ENCODE data around the gene RCVRN.

Gene RCVRN

GRCh38 chr17:9934331-9934730 lies 29.3 kb upstream of the RCVRN start:
- DNase-seq (ENCODE audit: low read depth) = no peak
- H3K4me3 ChIP-seq (replicated peaks; ENCODE audit: low read depth, low read length) = no peak overlapping the region
- TF ChIP-seq CTCF (IDR thresholded peaks at IDR 0.05; ENCODE audit: low read length, missing control alignments) = no peak

DNA sequence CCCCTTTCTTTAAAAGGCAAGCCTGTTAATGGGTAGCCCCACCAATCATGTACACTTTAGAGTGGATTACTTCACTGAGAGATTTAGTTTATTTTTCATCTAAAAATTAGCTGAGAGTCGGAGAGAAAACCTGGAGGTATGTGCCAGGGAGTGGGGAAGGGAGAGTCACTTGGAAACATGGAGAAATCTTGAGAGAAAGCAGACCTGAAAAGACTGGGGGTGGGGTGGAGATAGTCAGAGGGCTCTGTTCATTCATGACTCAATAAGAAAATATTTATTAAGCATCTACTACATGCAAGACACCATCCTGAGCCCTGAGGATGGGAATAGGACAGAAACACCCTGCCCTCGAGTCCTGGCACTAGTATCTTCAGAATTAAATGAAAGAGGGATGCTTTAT lies 27.4 kb upstream of the RCVRN start:
- TF ChIP-seq CTCF (IDR thresholded peaks at IDR 0.05; ENCODE audit: low read length, missing control alignments) = no peak
- no peak for DNase-seq (ENCODE audit: low read depth)

GRCh38 chr17:9931144-9931741 lies 26.2 kb upstream of the RCVRN start:
- TF ChIP-seq CTCF (IDR thresholded peaks at IDR 0.05; ENCODE audit: low read length, missing control alignments) = no peak
- no peak overlapping the region for H3K4me3 ChIP-seq (replicated peaks; ENCODE audit: low read depth, low read length)
- no peak for DNase-seq (ENCODE audit: low read depth)

More for the DNA sequence above, 27.4 kb upstream of the RCVRN start:
- H3K4me3 ChIP-seq (replicated peaks; ENCODE audit: low read depth, low read length) = no peak overlapping the region

DNA sequence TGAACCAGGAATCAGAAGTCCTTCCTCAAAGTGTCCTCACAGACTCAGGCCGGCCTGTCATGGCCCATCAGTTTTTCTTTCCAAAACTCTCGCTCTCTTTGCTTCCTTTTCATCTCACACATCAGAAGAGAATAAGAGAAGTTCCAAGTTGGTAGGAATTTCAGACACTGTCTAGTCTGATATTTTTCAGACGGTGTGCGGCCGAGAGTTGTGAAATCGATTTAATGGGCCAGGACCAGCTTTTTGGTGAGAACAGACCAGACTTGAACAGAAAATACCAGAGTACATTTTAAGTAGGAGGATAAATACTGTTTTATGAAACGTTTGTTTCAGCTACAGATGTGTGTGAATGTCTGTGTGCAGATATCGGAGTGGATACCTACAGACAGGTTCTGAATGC lies 24.8 kb upstream of the RCVRN start:
- no peak for TF ChIP-seq CTCF (IDR thresholded peaks at IDR 0.05; ENCODE audit: low read length, missing control alignments)
- no peak for DNase-seq (ENCODE audit: low read depth)
- H3K4me3 ChIP-seq (replicated peaks; ENCODE audit: low read depth, low read length) = no peak overlapping the region

- peak; percentile 73 for DNase-seq (ENCODE audit: low read depth)
- TF ChIP-seq CTCF (IDR thresholded peaks at IDR 0.05; ENCODE audit: low read length, missing control alignments) = peak; percentile 63
- no peak overlapping the region for H3K4me3 ChIP-seq (replicated peaks; ENCODE audit: low read depth, low read length)
Measured at GRCh38 chr17:9928601-9929333, 23.7 kb upstream of the RCVRN start.

- DNase-seq (ENCODE audit: low read depth) = no peak
- TF ChIP-seq CTCF (IDR thresholded peaks at IDR 0.05; ENCODE audit: low read length, missing control alignments) = no peak
- no peak overlapping the region for H3K4me3 ChIP-seq (replicated peaks; ENCODE audit: low read depth, low read length)
Measured at GRCh38 chr17:9926150-9926804, 21.2 kb upstream of the RCVRN start.

All from fibroblast of pulmonary artery (primary cell).